GM12801 (cell line): Measurements from ENCODE around the gene FAM107B.

Experiments
- CTCF ChIP-seq: IDR thresholded peaks from one replicate; pipeline ENCODE4 v1.5.1; 2011; ENCODE audit warnings: control low read depth; ENCODE audit not compliant: insufficient read length; ENCODE audit errors: extremely low read depth

The FAM107B gene

DNA sequence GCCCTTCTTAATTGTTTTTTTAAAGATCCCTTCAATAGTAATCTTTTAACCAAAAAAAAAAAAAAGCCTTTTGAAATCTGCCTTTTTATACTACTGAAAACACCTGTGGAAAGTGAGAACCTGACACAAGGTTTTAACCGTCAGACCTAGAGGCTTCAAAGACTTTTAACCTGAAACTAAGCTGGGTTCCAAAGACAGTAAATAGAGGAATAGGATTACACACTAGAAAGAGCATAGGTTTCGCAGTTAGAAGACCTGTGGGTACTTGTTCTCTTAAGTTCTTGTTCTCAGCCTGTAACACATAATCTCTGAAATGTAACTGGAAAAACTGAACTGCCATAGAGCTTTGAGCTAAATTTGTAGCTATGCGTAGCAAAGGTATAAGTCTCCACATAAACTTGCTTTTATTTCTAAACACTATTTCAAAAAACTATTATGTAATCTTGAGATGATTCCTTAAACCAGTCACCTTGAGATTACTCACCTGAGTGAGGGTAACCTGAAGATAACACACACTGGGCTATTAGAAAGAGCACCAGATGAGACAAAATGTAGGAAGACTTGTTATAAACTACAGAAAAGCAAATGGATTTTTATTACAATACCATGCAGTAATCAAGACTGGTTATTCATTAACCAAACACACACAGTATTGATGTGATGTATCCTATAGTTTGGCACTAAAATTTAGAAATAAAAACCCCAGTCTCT lies 247.4 kb downstream of the FAM107B start:
- no peak for TF ChIP-seq CTCF

DNA sequence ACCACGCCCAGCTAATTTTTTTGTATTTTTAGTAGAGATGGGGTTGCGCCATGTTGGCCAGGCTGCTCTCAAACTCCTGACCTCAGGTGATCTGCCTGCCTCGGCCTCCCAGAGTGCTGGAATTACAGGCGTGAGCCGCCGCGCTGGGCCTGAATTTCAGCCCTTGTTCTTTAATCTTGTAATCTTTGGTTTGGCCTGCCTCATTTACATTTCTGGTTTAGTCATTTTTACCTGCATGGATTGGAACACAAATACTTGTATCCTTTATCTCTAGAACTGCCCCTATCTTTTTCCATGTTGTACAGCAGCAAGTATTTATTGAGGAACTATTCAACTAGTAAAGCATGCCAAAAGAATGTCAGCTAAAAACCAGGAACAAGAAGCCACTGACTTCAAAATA lies 248.4 kb downstream of the FAM107B start:
- no peak for TF ChIP-seq CTCF

GRCh38 chr10:14524691-14525324 lies 249.9 kb downstream of the FAM107B start:
- TF ChIP-seq CTCF, result no peak

DNA sequence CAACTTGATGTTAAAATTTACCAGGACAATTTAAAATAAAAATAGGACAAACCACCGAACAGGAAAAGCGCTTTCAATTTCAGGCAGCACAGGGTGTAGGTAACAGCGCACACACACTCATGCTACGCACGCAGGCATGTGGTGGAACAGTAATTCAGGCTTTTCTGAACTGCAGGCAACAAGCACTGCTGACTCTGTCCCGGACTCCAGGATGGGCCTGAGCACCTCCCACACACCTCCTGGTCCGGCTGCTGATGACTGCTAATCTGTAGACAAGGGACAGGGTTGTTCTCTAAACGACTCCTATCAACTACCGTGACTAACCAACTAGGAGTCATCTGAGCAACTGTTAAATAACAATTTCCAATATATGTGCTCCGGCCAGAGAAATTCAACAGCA lies 251.4 kb downstream of the FAM107B start:
- no peak for TF ChIP-seq CTCF

GRCh38 chr10:14519785-14520184 lies 254.9 kb downstream of the FAM107B start:
- no peak for TF ChIP-seq CTCF

DNA sequence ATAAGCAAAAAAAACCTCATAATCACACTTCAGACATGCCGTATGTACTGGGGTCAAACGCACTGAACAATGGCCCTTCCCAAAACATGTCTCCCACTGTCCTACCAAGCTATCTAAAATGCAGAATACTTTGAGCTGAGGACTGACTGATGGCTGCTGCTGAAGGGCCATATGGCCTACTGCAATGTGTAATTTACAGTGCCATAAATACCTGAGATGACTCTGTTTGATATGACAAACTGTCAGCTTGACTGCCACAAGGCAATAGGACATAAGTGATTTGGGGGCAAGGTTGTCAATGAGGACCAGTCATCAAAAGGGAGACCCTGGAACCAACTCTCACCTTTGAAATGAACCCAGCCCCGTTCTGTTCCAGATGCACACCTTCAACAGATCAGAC lies 256.5 kb downstream of the FAM107B start:
- TF ChIP-seq CTCF, result no peak

DNA sequence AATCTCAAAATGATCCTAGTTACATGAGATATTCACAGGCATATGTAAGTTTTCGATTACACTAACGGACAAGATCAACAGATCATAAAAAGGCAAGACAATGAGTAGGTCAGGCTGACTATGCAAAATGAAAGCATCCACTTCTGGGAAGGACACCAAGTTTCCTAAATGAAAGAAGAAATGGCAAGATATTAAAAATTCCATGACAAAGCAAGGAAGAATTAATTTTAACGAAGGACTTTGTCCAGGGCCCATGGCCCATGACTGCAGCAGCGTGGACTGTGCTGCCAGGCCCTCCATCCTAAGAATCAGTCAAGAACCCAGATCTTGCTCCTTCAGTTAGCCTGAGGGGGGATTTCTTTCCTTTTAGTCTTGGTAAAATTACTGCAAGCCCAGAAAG lies 261.6 kb downstream of the FAM107B start:
- no peak for TF ChIP-seq CTCF
